HepG2 (cell line): Measurements from ENCODE around the gene CENPB. TPM values are rescaled to one million over a fixed set of nuclear protein-coding genes. Genes with fewer than 3 reads are reported as not detected.

Experiments used
- ATF5 ChIP-seq: sonication (generic); formaldehyde crosslinking; IDR thresholded peaks from 2 replicates; pipeline ENCODE4 v1.4.0; 2020; ENCODE audit warnings: mild to moderate bottlenecking, low read depth, missing genetic modification reagents
- CREM ChIP-seq, 2 experiments: sonication (generic) in 1 of 2; formaldehyde crosslinking in 1 of 2; IDR thresholded peaks; 2 replicates each; pipeline versions ENCODE4 v1.4.0 to v1.6.1; 2016 to 2020; ENCODE audit warnings: antibody characterized with exemption in 1 of 2, mild to moderate bottlenecking in 1 of 2, missing genetic modification reagents in 1 of 2
- DNMT3B ChIP-seq: conservative IDR thresholded peaks from 2 replicates; pipeline ENCODE4 v1.6.1; 2016; ENCODE audit warnings: missing biosample characterization, control low read depth
- DRAP1 ChIP-seq: IDR thresholded peaks from 2 replicates; pipeline ENCODE4 v1.6.1; 2016; ENCODE audit warnings: missing genetic modification reagents, missing compliant biosample characterization
- GATA4 ChIP-seq: sonication (generic); IDR thresholded peaks from 2 replicates; pipeline ENCODE4 v1.6.1; 2016; ENCODE audit warnings: antibody characterized with exemption, low read depth, borderline replicate concordance
- HOXA3 ChIP-seq: sonication (generic); formaldehyde crosslinking; IDR thresholded peaks from 2 replicates; pipeline ENCODE4 v1.5.0; 2020; ENCODE audit warnings: missing genetic modification reagents
- IKZF4 ChIP-seq: sonication (generic); formaldehyde crosslinking; IDR thresholded peaks from 2 replicates; pipeline ENCODE4 v1.5.1; 2020; ENCODE audit warnings: borderline replicate concordance, mild to moderate bottlenecking, low read depth, missing genetic modification reagents; ENCODE audit errors: not compliant biosample characterization
- JUN ChIP-seq: sonication (generic); formaldehyde crosslinking; IDR thresholded peaks from 2 replicates; pipeline ENCODE4 v1.4.0; 2020; ENCODE audit warnings: mild to moderate bottlenecking, missing genetic modification reagents
- MEIS1 ChIP-seq: sonication (generic); formaldehyde crosslinking; IDR thresholded peaks from 2 replicates; pipeline ENCODE4 v1.9.0; 2021; ENCODE audit warnings: mild to moderate bottlenecking, missing genetic modification reagents, moderate library complexity, borderline replicate concordance
- MYPOP ChIP-seq: sonication (generic); formaldehyde crosslinking; IDR thresholded peaks from 2 replicates; pipeline ENCODE4 v1.8.1; 2023; ENCODE audit warnings: mild to moderate bottlenecking, moderate library complexity, missing genetic modification reagents
- PBX2 ChIP-seq: IDR thresholded peaks from 2 replicates; pipeline ENCODE4 v1.6.1; 2016; ENCODE audit warnings: control low read depth
- RNF219 ChIP-seq: sonication (generic); formaldehyde crosslinking; IDR thresholded peaks from 2 replicates; pipeline ENCODE4 v1.5.0; 2020; ENCODE audit warnings: mild to moderate bottlenecking, missing genetic modification reagents
- SIN3B ChIP-seq: fragments of 150-350 bp; IDR thresholded peaks from 2 replicates; pipeline ENCODE4 v1.6.1; 2014; ENCODE audit warnings: low read length
- THAP8 ChIP-seq: sonication (generic); formaldehyde crosslinking; IDR thresholded peaks from 2 replicates; pipeline ENCODE4 v1.5.1; 2020; ENCODE audit warnings: missing genetic modification reagents, mild to moderate bottlenecking, borderline replicate concordance
- YEATS2 ChIP-seq: sonication (generic); formaldehyde crosslinking; IDR thresholded peaks from 2 replicates; pipeline ENCODE4 v1.4.0; 2020; ENCODE audit warnings: missing genetic modification reagents, borderline replicate concordance
- ZNF317 ChIP-seq: sonication (generic); formaldehyde crosslinking; IDR thresholded peaks from 2 replicates; pipeline ENCODE4 v1.5.0; 2020; ENCODE audit warnings: mild to moderate bottlenecking, missing genetic modification reagents
- ZNF530 ChIP-seq: sonication (generic); formaldehyde crosslinking; IDR thresholded peaks from 2 replicates; pipeline ENCODE4 v1.5.0; 2020; ENCODE audit warnings: low read depth, mild to moderate bottlenecking, missing genetic modification reagents
- ZNF597 ChIP-seq: sonication (generic); formaldehyde crosslinking; IDR thresholded peaks from 2 replicates; pipeline ENCODE4 v1.5.0; 2020; ENCODE audit warnings: missing genetic modification reagents
- ZNF615 ChIP-seq: sonication (generic); formaldehyde crosslinking; IDR thresholded peaks from 2 replicates; pipeline ENCODE4 v1.5.0; 2020; ENCODE audit warnings: mild to moderate bottlenecking, missing genetic modification reagents, borderline replicate concordance
- ZSCAN29 ChIP-seq: sonication (generic); formaldehyde crosslinking; conservative IDR thresholded peaks from 2 replicates; pipeline ENCODE4 v1.4.0; 2020; ENCODE audit warnings: mild to moderate bottlenecking, missing genetic modification reagents
- polyA plus RNA-seq, 8 experiments: library from polyadenylated mRNA; depleted of rRNA in 3 of 8; stranded (reverse) in 7 of 8; unstranded in 1 of 8; fragments of >200 nt; fragmentation: Illumina TruSeq in 4 of 8; extraction: Trizol in 4 of 8; gene quantifications; 2 replicates each; pipeline versions ENCODE4 v1.2.1 to v1.2.3, GENCODE V29; 2011 to 2016; ENCODE audit warnings: low read depth in 4 of 8, missing spikeins in 1 of 8, mixed read lengths in 1 of 8; ENCODE audit not compliant: insufficient read depth in 1 of 8
- total RNA-seq, 5 experiments: library from RNA; depleted of rRNA; stranded (reverse); fragments of >200 nt; fragmentation: Illumina TruSeq; extraction: Trizol; gene quantifications; 2 replicates each; pipeline ENCODE4 v1.2.3, GENCODE V29; 2016; ENCODE audit warnings: low read depth in 1 of 5

CENPB gene
- total and polyA plus RNA-seq, 2 of the 13 experiments (the other 11 are each of a cell fraction or from before 2014, with no cell fraction given): 10.4 to 54.5 TPM

GRCh38 chr20:3786665-3787323 lies at the start of gene CENPB (continued):
- no peak for TF ChIP-seq ZSCAN29 (CRISPR knock-in tag)
- no peak for TF ChIP-seq DNMT3B (CRISPR knock-in tag)
- TF ChIP-seq ZNF597: no peak
- no peak for TF ChIP-seq JUN (CRISPR knock-in tag)
- TF ChIP-seq CREM (IDR thresholded peaks at IDR 0.05): no peak
- no peak for TF ChIP-seq CREM (CRISPR knock-in tag; IDR thresholded peaks at IDR 0.05)
- TF ChIP-seq MYPOP (CRISPR knock-in tag): peak; percentile 84; the same call in 1 of the 2 replicates
- no peak for TF ChIP-seq THAP8
- TF ChIP-seq GATA4: no peak
- no peak for TF ChIP-seq ZNF530
- TF ChIP-seq DRAP1 (CRISPR knock-in tag): 0 out of 2 replicates have a peak, but pooled peaks have one; percentile 5
- no peak for TF ChIP-seq IKZF4 (CRISPR knock-in tag)
- TF ChIP-seq MEIS1 (CRISPR knock-in tag): no peak
- no peak for TF ChIP-seq ZNF615 (CRISPR knock-in tag)
- no peak for TF ChIP-seq YEATS2 (CRISPR knock-in tag)
- no peak for TF ChIP-seq PBX2 (CRISPR knock-in tag)
- no peak for TF ChIP-seq SIN3B
- TF ChIP-seq HOXA3 (CRISPR knock-in tag): peak; percentile 88
- TF ChIP-seq ATF5 (CRISPR knock-in tag): no peak
- no peak for TF ChIP-seq RNF219 (CRISPR knock-in tag)
- TF ChIP-seq ZNF317 (CRISPR knock-in tag): no peak
